ENCODE measurements around the gene ZNF831.

The ZNF831 gene

GRCh38 chr20:59157961-59158541, 5.6 kb upstream of the ZNF831 start:
- DNase-seq = no peak

- no peak for DNase-seq
Measured at GRCh38 chr20:59158673-59159072, 4.9 kb upstream of the ZNF831 start.

- DNase-seq = no peak
Measured at GRCh38 chr20:59159091-59159490, 4.5 kb upstream of the ZNF831 start.

GRCh38 chr20:59159493-59160376, 3.9 kb upstream of the ZNF831 start:
- DNase-seq = no peak

- no peak for DNase-seq
Measured at GRCh38 chr20:59160389-59161115, 3.1 kb upstream of the ZNF831 start.

- no peak for DNase-seq
Measured at GRCh38 chr20:59161721-59162120, 1.9 kb upstream of the ZNF831 start.

GRCh38 chr20:59164686-59165391, 1.2 kb downstream of the ZNF831 start:
- no peak for DNase-seq

GRCh38 chr20:59165396-59165795, 1.8 kb downstream of the ZNF831 start:
- DNase-seq = no peak

- DNase-seq = no peak
Measured at GRCh38 chr20:59165891-59166709, 2.5 kb downstream of the ZNF831 start.

GRCh38 chr20:59170406-59171349, 7.1 kb downstream of the ZNF831 start:
- DNase-seq = no peak

- DNase-seq = no peak
Measured at GRCh38 chr20:59171986-59172385, 8.4 kb downstream of the ZNF831 start.

GRCh38 chr20:59173938-59174491, 10.4 kb downstream of the ZNF831 start:
- no peak for DNase-seq

GRCh38 chr20:59175002-59175401, 11.4 kb downstream of the ZNF831 start:
- DNase-seq = no peak

GRCh38 chr20:59175861-59176260, 12.2 kb downstream of the ZNF831 start:
- no peak for DNase-seq

GRCh38 chr20:59176812-59177211, 13.2 kb downstream of the ZNF831 start:
- no peak for DNase-seq

GRCh38 chr20:59177266-59178250, 13.9 kb downstream of the ZNF831 start:
- DNase-seq = no peak

- no peak for DNase-seq
Measured at GRCh38 chr20:59178983-59179595, 15.5 kb downstream of the ZNF831 start.

- no peak for DNase-seq
Measured at GRCh38 chr20:59179988-59180387, 16.4 kb downstream of the ZNF831 start.

GRCh38 chr20:59181936-59182335, 18.3 kb downstream of the ZNF831 start:
- no peak for DNase-seq
